HCT116 (cell line): Measurements from ENCODE around the gene MPHOSPH8. TPM values are rescaled to one million over a fixed set of nuclear protein-coding genes. Genes with fewer than 3 reads are reported as not detected.

Source experiments
- ATAC-seq: fragments of 200-7000 bp; cut with Tn5 transposase; 2 replicates; pipeline ENCODE4 v1.9.1; 2020; ENCODE audit warnings: mild to moderate bottlenecking, moderate library complexity
- BruUV-seq: library from RNA; stranded (reverse); fragments of 400-500 nt; replicated peaks from 2 replicates; lab custom pipeline; 2021; lab: Mats Ljungman, UMichigan
- CTCF ChIA-PET: fragments of 300-600 bp; sonication (Branson Sonifier 250); formaldehyde crosslinking; loops from one replicate; lab custom pipeline; 2021; ENCODE audit warnings: antibody characterized with exemption; lab: Charles Lee
- POLR2A ChIA-PET: fragments of 300-600, 350-600 bp; sonication (Branson Sonifier 250); formaldehyde crosslinking; loops from one replicate; lab custom pipeline; 2021; ENCODE audit warnings: antibody characterized with exemption; lab: Charles Lee
- RAD21 ChIA-PET, 2 experiments: fragments of 300-600 bp; sonication (Branson Sonifier 250); formaldehyde crosslinking; loops; one replicate each; lab custom pipeline; 2023; ENCODE audit warnings: low total read pairs in 2 of 2; ENCODE audit not compliant: uncharacterized antibody in 2 of 2, unreplicated experiment in 2 of 2, low non-redundant PET in 1 of 2; lab: Charles Lee
- DNase-seq: peaks from one replicate; pipeline ENCODE4 v3.0.0-alpha.2; 2010; ENCODE audit warnings: low read depth, low spot score
- H2AFZ ChIP-seq: fragments of 200-600 bp; shearing (Covaris generic), sonication (generic); 2 replicates; pipeline ENCODE4 v1.6.1; 2017; ENCODE audit warnings: low read depth, mixed run types, mixed read lengths, antibody characterized with exemption, low read length; ENCODE audit not compliant: poor library complexity, severe bottlenecking
- H3K27ac ChIP-seq: 2 replicates; pipeline ENCODE4 v1.5.1; 2012; ENCODE audit warnings: low read depth, low read length
- H3K27me3 ChIP-seq: fragments of 200-600 bp; sonication (generic); 2 replicates; pipeline ENCODE4 v1.6.1; 2016; ENCODE audit warnings: mixed run types, low read length, mixed read lengths; ENCODE audit not compliant: insufficient read depth
- H3K36me3 ChIP-seq, 2 experiments: fragments of 200-500 bp in 1 of 2; fragments of 200-600 bp in 1 of 2; sonication (Bioruptor generic) in 1 of 2; sonication (generic) in 1 of 2; 2 replicates each; pipeline versions ENCODE4 v1.5.1 to v1.6.1; 2014 to 2016; ENCODE audit warnings: low read length in 2 of 2, inconsistent platforms in 1 of 2, mixed read lengths in 1 of 2, mixed run types in 1 of 2; ENCODE audit not compliant: insufficient read depth in 2 of 2, control insufficient read depth in 1 of 2
- H3K4me1 ChIP-seq, 2 experiments: fragments of 200-600 bp in 1 of 2; sonication (generic) in 1 of 2; 2 replicates each; pipeline versions ENCODE4 v1.5.1 to v1.6.1; 2012 to 2017; ENCODE audit warnings: low read length in 2 of 2, inconsistent platforms in 1 of 2, mild to moderate bottlenecking in 1 of 2, mixed read lengths in 1 of 2, mixed run types in 1 of 2, moderate library complexity in 1 of 2; ENCODE audit not compliant: insufficient read depth in 2 of 2, control insufficient read depth in 1 of 2
- H3K4me2 ChIP-seq: fragments of 200-600 bp; sonication (generic); 2 replicates; pipeline ENCODE4 v1.6.1; 2017; ENCODE audit warnings: mixed run types, low read length, mixed read lengths
- H3K4me3 ChIP-seq, 2 experiments: fragments of 200-600 bp in 1 of 2; sonication (generic) in 1 of 2; replicated peaks in 1 of 2; 2 replicates each; pipeline ENCODE4 v1.5.1; 2011 to 2016; ENCODE audit warnings: low read length in 2 of 2, control low read depth in 1 of 2, low read depth in 1 of 2, mild to moderate bottlenecking in 1 of 2, mixed read lengths in 1 of 2, mixed run types in 1 of 2
- H3K79me2 ChIP-seq: fragments of 200-600 bp; sonication (generic); 2 replicates; pipeline ENCODE4 v1.6.1; 2017; ENCODE audit warnings: mild to moderate bottlenecking, mixed run types, low read length, moderate library complexity, mixed read lengths; ENCODE audit not compliant: insufficient read depth
- H3K9ac ChIP-seq: fragments of 200-600 bp; sonication (generic); 2 replicates; pipeline ENCODE4 v1.6.1; 2016; ENCODE audit warnings: low read length, mixed read lengths
- H3K9me2 ChIP-seq: fragments of 200-600 bp; sonication (generic), shearing (Covaris generic); 2 replicates; pipeline ENCODE4 v1.6.1; 2017; ENCODE audit warnings: mixed run types, mild to moderate bottlenecking, moderate library complexity; ENCODE audit not compliant: insufficient read depth
- H3K9me3 ChIP-seq, 2 experiments: fragments of 200-500 bp in 1 of 2; fragments of 200-600 bp in 1 of 2; sonication (Bioruptor generic) in 1 of 2; sonication (generic) in 1 of 2; 2 replicates each; pipeline ENCODE4 v1.6.1; 2014 to 2017; ENCODE audit warnings: low read length in 2 of 2, mixed read lengths in 2 of 2, inconsistent platforms in 1 of 2, low read depth in 1 of 2, mild to moderate bottlenecking in 1 of 2, mixed run types in 1 of 2, moderate library complexity in 1 of 2; ENCODE audit not compliant: control insufficient read depth in 1 of 2, insufficient read depth in 1 of 2
- H4K20me1 ChIP-seq: fragments of 200-600 bp; sonication (generic), shearing (Covaris generic); 2 replicates; pipeline ENCODE4 v1.6.1; 2017; ENCODE audit warnings: mixed run types, mild to moderate bottlenecking, moderate library complexity; ENCODE audit not compliant: insufficient read depth
- EZH2phosphoT487 ChIP-seq: fragments of 200-600 bp; IDR thresholded peaks from 2 replicates; pipeline ENCODE4 v1.6.1; 2018; ENCODE audit warnings: antibody characterized with exemption, borderline replicate concordance
- FOSL1 ChIP-seq: IDR thresholded peaks from 2 replicates; pipeline ENCODE4 v1.6.1; 2012; ENCODE audit warnings: low read depth
- POLR2A ChIP-seq: IDR thresholded peaks from 2 replicates; pipeline ENCODE4 v1.7.0; 2011; ENCODE audit warnings: borderline replicate concordance; ENCODE audit not compliant: insufficient read depth, insufficient read length; ENCODE audit errors: extremely low read depth
- TCF7L2 ChIP-seq: IDR thresholded peaks from 2 replicates; pipeline ENCODE4 v1.7.0; 2011; ENCODE audit warnings: borderline replicate concordance, inconsistent platforms; ENCODE audit not compliant: insufficient read depth, insufficient read length; ENCODE audit errors: extremely low read depth
- intact Hi-C: fragments of 100-400 bp; cut with micrococcal nuclease; formaldehyde crosslinking; loops from 2 replicates; pipeline ENCODE4 v1.10.0; 2022
- total RNA-seq: library from RNA; stranded (reverse); gene quantifications from one replicate; pipeline ENCODE4 v1.2.1, GENCODE V29; 2021; ENCODE audit not compliant: unreplicated experiment
- TF ChIP-seq, protein P1 (sequence below): IDR thresholded peaks from 2 replicates; pipeline ENCODE4 v1.6.1; 2011; ENCODE audit warnings: mild to moderate bottlenecking, low read length, moderate library complexity; ENCODE audit not compliant: insufficient replicate concordance; ENCODE audit errors: extremely low read depth
- TF ChIP-seq, protein P2 (sequence below), 3 experiments: fragments of 200-600 bp in 1 of 3; sonication (generic) in 1 of 3; IDR thresholded peaks in 2 of 3; conservative IDR thresholded peaks in 1 of 3; 2 replicates each; pipeline ENCODE4 v1.5.1; 2012 to 2017; ENCODE audit warnings: low read depth in 2 of 3, low read length in 2 of 3, antibody characterized with exemption in 1 of 3, borderline replicate concordance in 1 of 3, control low read depth in 1 of 3, mild to moderate bottlenecking in 1 of 3, mixed read lengths in 1 of 3, mixed run types in 1 of 3, moderate library complexity in 1 of 3; ENCODE audit not compliant: insufficient read depth in 1 of 3

MPHOSPH8 gene
- total RNA-seq, 1 experiment from 2014 or later, result 21.5 TPM

DNA sequence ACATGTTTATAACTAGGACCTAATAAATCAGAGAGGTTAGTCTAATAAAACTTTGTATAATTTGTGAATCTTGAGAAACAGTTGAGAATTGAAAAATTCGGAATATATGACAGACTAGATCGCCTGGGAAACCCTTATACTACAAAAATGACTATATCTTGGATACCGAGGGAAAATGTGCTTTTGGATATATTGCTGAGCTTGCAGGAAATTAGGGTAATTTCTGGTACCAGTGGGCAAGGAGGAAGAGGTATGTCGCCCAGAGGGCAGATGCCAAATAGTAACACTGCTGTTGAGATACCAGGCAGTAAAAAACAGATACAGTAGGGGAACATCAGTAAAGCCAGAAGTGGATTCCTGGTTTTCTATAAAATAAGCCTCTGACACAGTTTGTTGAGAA is 17.3 kb downstream of the MPHOSPH8 start:
- DNase-seq (no peak), ATAC-seq (no peak)
- Histone ChIP-seq H3K79me2 (no peaks in the 10 kb centered on the region), H3K4me1 (no peaks in the 10 kb centered on the region), H3K36me3 (peaks cover 10 to 26% of the 10 kb centered on the region in 2 experiments), H3K4me2 (no peak overlapping the region), H3K27ac (no peak overlapping the region), H3K9me3 (no peaks in the 10 kb centered on the region), H3K27me3 (no peaks in the 10 kb centered on the region), H3K9ac (no peak overlapping the region), H3K9me2 (no peaks in the 10 kb centered on the region), H2AFZ (no peak overlapping the region), H3K4me3 (no peak overlapping the region), H4K20me1 (no peaks in the 10 kb centered on the region)
- BruUV-seq, result no TSS peak
- intact Hi-C loops, result no loop called here
- POLR2A ChIA-PET, result no interaction called here
- RAD21 ChIA-PET, result no interaction called here
- CTCF ChIA-PET, result no interaction called here
- TF ChIP-seq TCF7L2 (no peak), POLR2A (no peak), EZH2phosphoT487 (no peak), FOSL1 (no peak)
- TF ChIP-seq, protein P1, sequence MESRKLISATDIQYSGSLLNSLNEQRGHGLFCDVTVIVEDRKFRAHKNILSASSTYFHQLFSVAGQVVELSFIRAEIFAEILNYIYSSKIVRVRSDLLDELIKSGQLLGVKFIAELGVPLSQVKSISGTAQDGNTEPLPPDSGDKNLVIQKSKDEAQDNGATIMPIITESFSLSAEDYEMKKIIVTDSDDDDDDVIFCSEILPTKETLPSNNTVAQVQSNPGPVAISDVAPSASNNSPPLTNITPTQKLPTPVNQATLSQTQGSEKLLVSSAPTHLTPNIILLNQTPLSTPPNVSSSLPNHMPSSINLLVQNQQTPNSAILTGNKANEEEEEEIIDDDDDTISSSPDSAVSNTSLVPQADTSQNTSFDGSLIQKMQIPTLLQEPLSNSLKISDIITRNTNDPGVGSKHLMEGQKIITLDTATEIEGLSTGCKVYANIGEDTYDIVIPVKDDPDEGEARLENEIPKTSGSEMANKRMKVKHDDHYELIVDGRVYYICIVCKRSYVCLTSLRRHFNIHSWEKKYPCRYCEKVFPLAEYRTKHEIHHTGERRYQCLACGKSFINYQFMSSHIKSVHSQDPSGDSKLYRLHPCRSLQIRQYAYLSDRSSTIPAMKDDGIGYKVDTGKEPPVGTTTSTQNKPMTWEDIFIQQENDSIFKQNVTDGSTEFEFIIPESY, result no peak
- TF ChIP-seq, protein P2, sequence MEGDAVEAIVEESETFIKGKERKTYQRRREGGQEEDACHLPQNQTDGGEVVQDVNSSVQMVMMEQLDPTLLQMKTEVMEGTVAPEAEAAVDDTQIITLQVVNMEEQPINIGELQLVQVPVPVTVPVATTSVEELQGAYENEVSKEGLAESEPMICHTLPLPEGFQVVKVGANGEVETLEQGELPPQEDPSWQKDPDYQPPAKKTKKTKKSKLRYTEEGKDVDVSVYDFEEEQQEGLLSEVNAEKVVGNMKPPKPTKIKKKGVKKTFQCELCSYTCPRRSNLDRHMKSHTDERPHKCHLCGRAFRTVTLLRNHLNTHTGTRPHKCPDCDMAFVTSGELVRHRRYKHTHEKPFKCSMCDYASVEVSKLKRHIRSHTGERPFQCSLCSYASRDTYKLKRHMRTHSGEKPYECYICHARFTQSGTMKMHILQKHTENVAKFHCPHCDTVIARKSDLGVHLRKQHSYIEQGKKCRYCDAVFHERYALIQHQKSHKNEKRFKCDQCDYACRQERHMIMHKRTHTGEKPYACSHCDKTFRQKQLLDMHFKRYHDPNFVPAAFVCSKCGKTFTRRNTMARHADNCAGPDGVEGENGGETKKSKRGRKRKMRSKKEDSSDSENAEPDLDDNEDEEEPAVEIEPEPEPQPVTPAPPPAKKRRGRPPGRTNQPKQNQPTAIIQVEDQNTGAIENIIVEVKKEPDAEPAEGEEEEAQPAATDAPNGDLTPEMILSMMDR (IDR thresholded peaks at IDR 0.05 in 2 of 3, conservative IDR thresholded peaks at IDR 0.05 in 1 of 3; ENCODE audit: borderline replicate concordance in 1 of 3, insufficient read depth in 1 of 3, low read depth in 2 of 3, low read length in 2 of 3), result no peak
